NB4 (cell line): Measurements from ENCODE around the gene GRID1.

Source experiments
- POLR2A ChIP-seq: IDR thresholded peaks from 2 replicates; pipeline ENCODE4 v1.6.1; 2011; ENCODE audit warnings: mild to moderate bottlenecking; ENCODE audit not compliant: insufficient read length; ENCODE audit errors: extremely low read depth
- TF ChIP-seq, protein P1 (sequence below): IDR thresholded peaks from one replicate; pipeline ENCODE4 v1.5.1; 2012; ENCODE audit warnings: low read depth, low read length
- TF ChIP-seq, protein P2 (sequence below): IDR thresholded peaks from 2 replicates; pipeline ENCODE4 v1.6.1; 2011; ENCODE audit warnings: low read depth, low read length

DNA sequence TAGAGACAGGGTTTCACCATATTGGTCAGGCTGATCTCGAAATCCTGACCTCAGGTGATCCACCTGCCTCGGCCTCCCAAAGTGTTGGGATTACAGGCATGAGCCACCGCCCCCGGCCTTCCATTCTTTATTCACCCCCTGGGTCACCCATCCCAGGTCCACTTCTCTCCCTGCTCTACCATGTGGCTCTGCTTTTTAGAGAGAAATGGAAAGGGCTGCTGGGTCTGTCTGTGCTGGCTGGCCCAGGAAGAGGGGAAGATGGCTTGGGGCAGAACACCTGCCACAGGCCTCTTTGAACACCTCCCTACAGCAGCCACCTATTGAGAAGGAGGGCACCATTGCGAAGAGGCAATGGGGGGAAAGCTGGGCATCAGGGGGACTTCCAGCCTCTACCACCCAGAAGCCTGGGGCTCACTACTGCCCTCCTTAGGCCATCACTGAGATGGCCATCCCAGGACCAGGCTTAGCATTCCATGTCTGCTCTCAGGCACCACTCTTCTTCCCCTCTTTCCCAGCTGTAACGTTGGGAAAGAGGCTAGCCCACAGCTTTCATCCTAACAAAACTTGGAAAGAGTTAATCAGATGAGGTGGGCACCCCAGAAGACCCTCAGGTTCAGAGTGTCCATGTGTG lies 256.3 kb downstream of the GRID1 start:
- TF ChIP-seq, protein P1, sequence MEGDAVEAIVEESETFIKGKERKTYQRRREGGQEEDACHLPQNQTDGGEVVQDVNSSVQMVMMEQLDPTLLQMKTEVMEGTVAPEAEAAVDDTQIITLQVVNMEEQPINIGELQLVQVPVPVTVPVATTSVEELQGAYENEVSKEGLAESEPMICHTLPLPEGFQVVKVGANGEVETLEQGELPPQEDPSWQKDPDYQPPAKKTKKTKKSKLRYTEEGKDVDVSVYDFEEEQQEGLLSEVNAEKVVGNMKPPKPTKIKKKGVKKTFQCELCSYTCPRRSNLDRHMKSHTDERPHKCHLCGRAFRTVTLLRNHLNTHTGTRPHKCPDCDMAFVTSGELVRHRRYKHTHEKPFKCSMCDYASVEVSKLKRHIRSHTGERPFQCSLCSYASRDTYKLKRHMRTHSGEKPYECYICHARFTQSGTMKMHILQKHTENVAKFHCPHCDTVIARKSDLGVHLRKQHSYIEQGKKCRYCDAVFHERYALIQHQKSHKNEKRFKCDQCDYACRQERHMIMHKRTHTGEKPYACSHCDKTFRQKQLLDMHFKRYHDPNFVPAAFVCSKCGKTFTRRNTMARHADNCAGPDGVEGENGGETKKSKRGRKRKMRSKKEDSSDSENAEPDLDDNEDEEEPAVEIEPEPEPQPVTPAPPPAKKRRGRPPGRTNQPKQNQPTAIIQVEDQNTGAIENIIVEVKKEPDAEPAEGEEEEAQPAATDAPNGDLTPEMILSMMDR = peak; percentile 70
- TF ChIP-seq, protein P2, sequence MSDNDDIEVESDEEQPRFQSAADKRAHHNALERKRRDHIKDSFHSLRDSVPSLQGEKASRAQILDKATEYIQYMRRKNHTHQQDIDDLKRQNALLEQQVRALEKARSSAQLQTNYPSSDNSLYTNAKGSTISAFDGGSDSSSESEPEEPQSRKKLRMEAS = no peak
- TF ChIP-seq POLR2A = no peak
